NOMO-1 (cell line): Measurements from ENCODE around the gene DRC7.

Experiments
- DNase-seq, 2 experiments: peaks; one replicate each; lab custom pipeline; 2025; ENCODE audit not compliant: unreplicated experiment in 2 of 2; lab: John Stamatoyannopoulos, UW

The DRC7 gene

GRCh38 chr16:57747496-57747895, 52.9 kb downstream of the DRC7 start:
- DNase-seq = no peak

- no peak for DNase-seq
Observed at GRCh38 chr16:57747996-57748395, 53.4 kb downstream of the DRC7 start.

- no peak for DNase-seq
Observed at GRCh38 chr16:57748596-57748995, 54.0 kb downstream of the DRC7 start.

- DNase-seq = no peak
Observed at GRCh38 chr16:57749101-57749692, 54.6 kb downstream of the DRC7 start.

- DNase-seq = no peak
Observed at GRCh38 chr16:57749856-57750452, 55.3 kb downstream of the DRC7 start.

GRCh38 chr16:57750796-57751538, 56.4 kb downstream of the DRC7 start:
- no peak for DNase-seq

GRCh38 chr16:57751539-57752202, 57.1 kb downstream of the DRC7 start:
- no peak for DNase-seq

- no peak for DNase-seq
Observed at GRCh38 chr16:57752203-57752580, 57.6 kb downstream of the DRC7 start.

- DNase-seq = no peak
Observed at GRCh38 chr16:57752581-57753447, 58.2 kb downstream of the DRC7 start.

GRCh38 chr16:57753448-57754353, 59.1 kb downstream of the DRC7 start:
- no peak for DNase-seq

- DNase-seq = no peak
Observed at GRCh38 chr16:57754354-57755060, 59.9 kb downstream of the DRC7 start.

GRCh38 chr16:57755061-57755684, 60.6 kb downstream of the DRC7 start:
- no peak for DNase-seq

- no peak for DNase-seq
Observed at GRCh38 chr16:57755726-57756423, 61.3 kb downstream of the DRC7 start.

- DNase-seq = no peak
Observed at GRCh38 chr16:57756424-57757325, 62.1 kb downstream of the DRC7 start.

- peak; percentile 35 to 54 for DNase-seq
Observed at GRCh38 chr16:57757326-57757786, 62.8 kb downstream of the DRC7 start.

- no peak for DNase-seq
Observed at GRCh38 chr16:57757883-57758282, 63.3 kb downstream of the DRC7 start.
